WTC11 (cell line): ENCODE measurements around the gene INO80.

ENCODE experiments used
- ATF6 ChIP-seq: sonication (generic); formaldehyde crosslinking; IDR thresholded peaks from 2 replicates; pipeline ENCODE4 v1.8.1; 2023; ENCODE audit warnings: mild to moderate bottlenecking, missing genetic modification reagents
- E2F4 ChIP-seq: sonication (generic); formaldehyde crosslinking; IDR thresholded peaks from 2 replicates; pipeline ENCODE4 v1.8.1; 2022; ENCODE audit warnings: low read depth, mild to moderate bottlenecking, moderate library complexity, missing genetic modification reagents, borderline replicate concordance
- IRF2 ChIP-seq: sonication (generic); formaldehyde crosslinking; IDR thresholded peaks from 2 replicates; pipeline ENCODE4 v1.8.0; 2022; ENCODE audit warnings: low read depth, missing genetic modification reagents, borderline replicate concordance
- MXD4 ChIP-seq: fragments of 250-450 bp; sonication (Bioruptor Pico); IDR thresholded peaks from 2 replicates; pipeline ENCODE4 v1.8.0; 2021; ENCODE audit warnings: mild to moderate bottlenecking, moderate library complexity, borderline replicate concordance
- RELA ChIP-seq: sonication (generic); formaldehyde crosslinking; IDR thresholded peaks from 2 replicates; pipeline ENCODE4 v1.8.1; 2022; ENCODE audit warnings: missing genetic modification reagents, mild to moderate bottlenecking, borderline replicate concordance

GRCh38 chr15:41116116-41116961 lies at the start of gene INO80:
- TF ChIP-seq ATF6 (no peak), E2F4 (CRISPR knock-in tag) (no peak), RELA (no peak), MXD4 (CRISPR knock-in tag) (no peak), IRF2 (no peak)
